Panc1 (cell line): ENCODE data around the gene APLF. TPM values are rescaled to one million over a fixed set of nuclear protein-coding genes. Genes with fewer than 3 reads are reported as not detected.
A peak's percentile ranks its signal among the peaks of the same experiment; 100 is the strongest.

Experiments used
- ATAC-seq: fragments of 200-7000 bp; cut with Tn5 transposase; 2 replicates; pipeline ENCODE4 v1.9.1; 2020; ENCODE audit warnings: mild to moderate bottlenecking, moderate library complexity
- BruUV-seq: library from RNA; stranded (reverse); fragments of 400-500 nt; replicated peaks from 2 replicates; lab custom pipeline; 2021; lab: Mats Ljungman, UMichigan
- CTCF ChIA-PET: fragments of 300-600 bp; sonication (Branson Sonifier 250); formaldehyde crosslinking; loops from one replicate; lab custom pipeline; 2022; ENCODE audit warnings: antibody characterized with exemption; lab: Charles Lee
- POLR2A ChIA-PET: fragments of 300-600 bp; sonication (Branson Sonifier 250); formaldehyde crosslinking; loops from one replicate; lab custom pipeline; 2022; ENCODE audit warnings: antibody characterized with exemption; lab: Charles Lee
- DNase-seq: peaks from one replicate; pipeline ENCODE4 v3.0.0-alpha.2; 2010; ENCODE audit warnings: low read depth, low spot score
- H3K27ac ChIP-seq: 2 replicates; pipeline ENCODE4 v1.5.1; 2011; ENCODE audit warnings: mild to moderate bottlenecking, low read length, inconsistent platforms
- H3K27me3 ChIP-seq: fragments of 200-500 bp; sonication (Bioruptor generic); 2 replicates; pipeline ENCODE4 v1.6.0; 2014; ENCODE audit warnings: low read length, inconsistent platforms; ENCODE audit not compliant: control insufficient read depth, insufficient read depth
- H3K36me3 ChIP-seq: fragments of 200-500 bp; sonication (Bioruptor generic); 2 replicates; pipeline ENCODE4 v1.5.1; 2014; ENCODE audit warnings: inconsistent platforms, mild to moderate bottlenecking, low read length, moderate library complexity; ENCODE audit not compliant: control insufficient read depth, insufficient read depth
- H3K4me1 ChIP-seq: 2 replicates; pipeline ENCODE4 v1.5.1; 2011; ENCODE audit warnings: inconsistent platforms, mild to moderate bottlenecking, low read length, moderate library complexity; ENCODE audit not compliant: control insufficient read depth, insufficient read depth
- H3K4me3 ChIP-seq, 2 experiments: 2 replicates each; pipeline ENCODE4 v1.5.1; 2011 to 2012; ENCODE audit warnings: low read depth in 2 of 2, low read length in 2 of 2, mild to moderate bottlenecking in 2 of 2, inconsistent platforms in 1 of 2, moderate library complexity in 1 of 2
- H3K9me3 ChIP-seq: fragments of 200-500 bp; sonication (Bioruptor generic); 2 replicates; pipeline ENCODE4 v1.5.1; 2014; ENCODE audit warnings: low read depth, mild to moderate bottlenecking, inconsistent platforms, low read length, moderate library complexity; ENCODE audit not compliant: control insufficient read depth, insufficient read depth
- POLR2AphosphoS5 ChIP-seq: IDR thresholded peaks from 2 replicates; pipeline ENCODE4 v1.6.1; 2012; ENCODE audit warnings: mild to moderate bottlenecking, low read depth, low read length, moderate library complexity
- REST ChIP-seq, 2 experiments: IDR thresholded peaks; 2 replicates each; pipeline ENCODE4 v1.6.1; 2011 to 2012; ENCODE audit warnings: low read depth in 2 of 2, control low read depth in 1 of 2, low read length in 1 of 2, mild to moderate bottlenecking in 1 of 2, moderate library complexity in 1 of 2; ENCODE audit not compliant: insufficient read depth in 1 of 2
- SIN3A ChIP-seq: IDR thresholded peaks from 2 replicates; pipeline ENCODE4 v1.6.1; 2012; ENCODE audit warnings: low read depth, mild to moderate bottlenecking, low read length, moderate library complexity, borderline replicate concordance; ENCODE audit not compliant: insufficient read depth
- TCF7L2 ChIP-seq: IDR thresholded peaks from 2 replicates; pipeline ENCODE4 v1.6.1; 2011; ENCODE audit warnings: mild to moderate bottlenecking, low read depth, low read length, inconsistent platforms
- in situ Hi-C: cut with HindIII; loops from 2 replicates; pipeline ENCODE4 v1.10.0; 2016; ENCODE audit warnings: low sequenced_read_pairs, low pct_unique_long_range_greater_than_20kb
- intact Hi-C: fragments of 100-400 bp; cut with micrococcal nuclease; formaldehyde crosslinking; loops from one replicate; pipeline ENCODE4 v1.10.0; 2022; ENCODE audit not compliant: unreplicated experiment
- total RNA-seq: library from RNA; stranded (reverse); gene quantifications from one replicate; pipeline ENCODE4 v1.2.1, GENCODE V29; 2021; ENCODE audit not compliant: unreplicated experiment
- TF ChIP-seq, protein P1 (sequence below): fragments of 450-650 bp; IDR thresholded peaks from 2 replicates; pipeline ENCODE4 v1.5.1; 2017; ENCODE audit warnings: mild to moderate bottlenecking

APLF gene
- total RNA-seq, 1 experiment from 2014 or later, result 2.6 TPM

DNA sequence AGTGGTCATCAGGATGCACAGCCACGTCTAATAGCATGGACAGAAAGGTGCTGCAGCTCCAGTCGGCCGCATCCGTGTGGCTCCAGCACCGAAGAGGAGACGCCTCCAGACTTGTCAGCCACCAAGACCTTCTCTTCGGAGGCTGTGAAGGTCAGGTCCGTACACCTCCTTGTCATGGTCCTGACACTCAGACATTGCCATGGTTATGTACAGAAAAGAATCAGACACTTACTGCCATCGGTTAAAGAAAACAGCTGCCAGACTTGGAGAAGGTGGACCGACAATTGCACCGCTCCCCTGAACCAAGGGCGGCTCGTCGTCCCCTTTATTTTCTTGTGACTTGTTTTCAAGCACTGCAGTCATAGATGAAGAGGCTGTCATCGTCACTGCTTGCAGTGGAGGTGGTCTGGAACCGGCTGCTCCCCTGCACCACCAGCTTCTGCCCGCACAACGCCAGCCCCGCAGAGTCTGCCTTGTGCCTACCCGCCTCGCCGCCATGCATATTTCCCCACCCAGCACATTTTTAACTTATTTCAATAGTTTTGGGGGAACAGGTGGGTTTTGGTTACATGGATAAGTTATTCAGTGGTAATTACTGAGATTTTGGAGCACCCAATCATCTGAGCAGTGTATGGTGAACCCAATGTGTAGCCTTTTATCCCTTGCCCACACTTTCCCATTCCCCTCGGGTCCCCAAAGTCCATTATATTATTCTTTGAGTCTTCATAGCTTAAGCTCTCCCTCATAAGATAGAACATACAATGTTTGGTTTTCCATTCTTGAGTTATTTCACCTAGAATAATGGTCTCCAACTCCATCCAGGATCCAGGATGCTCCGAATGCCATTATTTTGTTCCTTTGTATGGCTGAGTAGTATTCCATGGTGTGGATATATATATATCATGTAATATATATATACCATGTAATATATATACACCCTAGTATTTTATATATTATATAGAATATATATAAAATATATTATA, 18.4 kb upstream of the APLF start:
- no peak for TF ChIP-seq REST (IDR thresholded peaks at IDR 0.05; ENCODE audit: insufficient read depth in 1 of 2, low read depth in 2 of 2, low read length in 1 of 2)
- no peak for TF ChIP-seq SIN3A
- TF ChIP-seq, protein P1, sequence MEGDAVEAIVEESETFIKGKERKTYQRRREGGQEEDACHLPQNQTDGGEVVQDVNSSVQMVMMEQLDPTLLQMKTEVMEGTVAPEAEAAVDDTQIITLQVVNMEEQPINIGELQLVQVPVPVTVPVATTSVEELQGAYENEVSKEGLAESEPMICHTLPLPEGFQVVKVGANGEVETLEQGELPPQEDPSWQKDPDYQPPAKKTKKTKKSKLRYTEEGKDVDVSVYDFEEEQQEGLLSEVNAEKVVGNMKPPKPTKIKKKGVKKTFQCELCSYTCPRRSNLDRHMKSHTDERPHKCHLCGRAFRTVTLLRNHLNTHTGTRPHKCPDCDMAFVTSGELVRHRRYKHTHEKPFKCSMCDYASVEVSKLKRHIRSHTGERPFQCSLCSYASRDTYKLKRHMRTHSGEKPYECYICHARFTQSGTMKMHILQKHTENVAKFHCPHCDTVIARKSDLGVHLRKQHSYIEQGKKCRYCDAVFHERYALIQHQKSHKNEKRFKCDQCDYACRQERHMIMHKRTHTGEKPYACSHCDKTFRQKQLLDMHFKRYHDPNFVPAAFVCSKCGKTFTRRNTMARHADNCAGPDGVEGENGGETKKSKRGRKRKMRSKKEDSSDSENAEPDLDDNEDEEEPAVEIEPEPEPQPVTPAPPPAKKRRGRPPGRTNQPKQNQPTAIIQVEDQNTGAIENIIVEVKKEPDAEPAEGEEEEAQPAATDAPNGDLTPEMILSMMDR, result no peak
- no peak for TF ChIP-seq TCF7L2
- TF ChIP-seq POLR2AphosphoS5, result no peak
- intact Hi-C loops (no loop called here), in situ Hi-C loops (no loop called here)
- H3K9me3 ChIP-seq, result no peaks in the 10 kb centered on the region
- no peak overlapping the region for H3K4me3 ChIP-seq
- ATAC-seq, result peak; percentile 60
- no peak for DNase-seq
- H3K36me3 ChIP-seq, result no peaks in the 10 kb centered on the region
- BruUV-seq, result no TSS peak
- H3K27me3 ChIP-seq, result 0 out of 2 replicates have a peak, but pooled peaks cover 2% of the 10 kb centered on the region
- no peak overlapping the region for H3K27ac ChIP-seq
- H3K4me1 ChIP-seq, result peaks cover 4% of the 10 kb centered on the region; the same call in 1 of the 2 replicates
- ChIA-PET CTCF (no interaction called here), POLR2A (no interaction called here)

DNA sequence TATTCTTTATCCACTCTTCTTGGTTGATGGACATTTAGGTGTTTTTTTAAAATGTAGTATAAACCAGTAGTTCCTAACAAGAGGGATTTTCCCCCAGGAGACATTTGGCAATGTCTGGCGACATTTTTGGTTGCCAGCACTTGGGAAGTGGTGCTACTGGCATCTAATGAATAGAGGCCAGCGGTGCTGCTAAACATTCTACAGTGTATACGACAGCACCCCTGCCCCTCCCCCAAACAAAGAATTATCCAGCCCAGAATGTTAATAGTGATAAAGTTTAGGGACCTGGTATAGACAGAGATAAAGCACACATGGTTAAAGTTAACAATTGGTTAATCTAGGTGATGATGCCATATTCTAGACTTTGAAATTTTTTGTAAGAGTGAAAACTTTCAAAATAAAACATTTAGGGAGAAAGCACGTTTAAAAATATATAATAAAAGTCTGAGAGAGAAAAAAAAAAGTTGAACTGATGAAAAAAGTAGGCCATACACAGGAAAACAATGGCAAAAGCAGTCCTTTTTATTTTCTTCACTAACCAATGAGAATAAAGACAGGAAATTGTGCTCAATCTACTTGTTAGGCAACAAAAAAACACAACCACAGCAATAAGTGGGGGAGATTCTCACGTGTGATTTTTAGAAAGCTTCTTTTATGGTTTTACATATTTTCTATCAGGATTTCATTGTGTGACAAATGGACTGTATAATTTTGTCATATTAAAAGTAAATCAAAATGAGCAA, 15.1 kb upstream of the APLF start:
- in situ Hi-C loops, result no loop called here

More for the DNA sequence above, 15.1 kb upstream of the APLF start:
- ChIA-PET POLR2A (no interaction called here), CTCF (no interaction called here)
- Histone ChIP-seq H3K27me3 (no peaks in the 10 kb centered on the region), H3K36me3 (no peaks in the 10 kb centered on the region), H3K27ac (no peak overlapping the region), H3K9me3 (no peaks in the 10 kb centered on the region), H3K4me1 (no peaks in the 10 kb centered on the region; the same call in 1 of the 2 replicates), H3K4me3 (no peak overlapping the region)
- intact Hi-C loops, result no loop called here
- no peak for TF ChIP-seq SIN3A
- no peak for TF ChIP-seq POLR2AphosphoS5
- TF ChIP-seq TCF7L2, result no peak
- TF ChIP-seq REST (IDR thresholded peaks at IDR 0.05; ENCODE audit: insufficient read depth in 1 of 2, low read depth in 2 of 2, low read length in 1 of 2), result no peak
- TF ChIP-seq, protein P1, result no peak
- DNase-seq, result no peak
- no peak for ATAC-seq
- BruUV-seq, result no TSS peak
